NCI-H128 (cell line): ENCODE measurements around the gene ZNF26.
A peak's percentile ranks its signal among the peaks of the same experiment; 100 is the strongest.
"Not testable (repeated sequence)": the region's sequence is repeated elsewhere in the genome, so short reads cannot be mapped to it uniquely, and the experiment has no call there.

Experiments used
- DNase-seq: peaks from one replicate; lab custom pipeline; 2025; ENCODE audit not compliant: unreplicated experiment; lab: John Stamatoyannopoulos, UW

Gene ZNF26

DNA sequence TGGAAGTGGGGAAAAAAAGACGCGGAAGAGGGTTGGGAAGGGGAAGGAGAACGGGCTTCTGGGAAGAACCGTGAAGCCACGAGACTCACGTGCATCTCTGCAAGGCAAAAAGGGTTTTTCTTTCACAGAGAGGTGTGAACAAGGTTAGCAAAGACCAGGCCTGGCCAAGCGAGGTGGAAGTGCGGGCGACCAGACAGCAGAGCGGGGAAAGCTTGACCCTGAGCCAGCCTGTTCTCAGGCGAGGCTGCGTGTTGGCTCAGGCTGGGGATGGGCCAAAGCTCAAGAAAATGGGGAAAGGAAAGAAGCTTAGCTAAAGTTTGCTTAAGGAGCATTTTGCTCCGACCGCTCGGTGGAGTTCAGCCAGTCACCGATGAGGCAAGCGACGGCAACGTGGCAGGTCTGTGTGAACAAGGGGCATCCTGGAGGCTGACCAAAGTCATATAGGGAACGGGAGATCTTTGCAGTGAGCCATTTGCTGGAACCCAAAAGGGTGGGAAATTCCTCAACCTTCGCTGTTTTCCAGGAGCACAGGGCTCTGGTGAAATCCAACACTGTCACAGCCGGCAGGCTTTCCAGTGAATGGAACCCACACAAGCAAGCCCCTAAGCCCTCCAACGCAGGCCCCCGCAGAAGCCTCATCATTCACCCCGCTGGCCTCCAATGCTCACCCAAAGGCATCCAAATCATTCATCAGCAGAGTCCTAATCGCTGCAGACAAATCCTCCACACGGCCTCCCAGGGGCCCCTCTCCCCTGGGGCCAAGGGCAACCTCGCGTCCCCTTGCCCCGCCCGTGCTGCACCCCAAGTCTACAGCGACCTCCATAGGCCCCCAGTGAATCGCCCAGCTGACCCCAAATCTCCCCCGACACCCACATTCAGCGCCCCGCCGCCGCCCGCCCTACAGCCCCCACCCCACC is 30.8 kb upstream of the ZNF26 start:
- peak; percentile 10 for DNase-seq

DNA sequence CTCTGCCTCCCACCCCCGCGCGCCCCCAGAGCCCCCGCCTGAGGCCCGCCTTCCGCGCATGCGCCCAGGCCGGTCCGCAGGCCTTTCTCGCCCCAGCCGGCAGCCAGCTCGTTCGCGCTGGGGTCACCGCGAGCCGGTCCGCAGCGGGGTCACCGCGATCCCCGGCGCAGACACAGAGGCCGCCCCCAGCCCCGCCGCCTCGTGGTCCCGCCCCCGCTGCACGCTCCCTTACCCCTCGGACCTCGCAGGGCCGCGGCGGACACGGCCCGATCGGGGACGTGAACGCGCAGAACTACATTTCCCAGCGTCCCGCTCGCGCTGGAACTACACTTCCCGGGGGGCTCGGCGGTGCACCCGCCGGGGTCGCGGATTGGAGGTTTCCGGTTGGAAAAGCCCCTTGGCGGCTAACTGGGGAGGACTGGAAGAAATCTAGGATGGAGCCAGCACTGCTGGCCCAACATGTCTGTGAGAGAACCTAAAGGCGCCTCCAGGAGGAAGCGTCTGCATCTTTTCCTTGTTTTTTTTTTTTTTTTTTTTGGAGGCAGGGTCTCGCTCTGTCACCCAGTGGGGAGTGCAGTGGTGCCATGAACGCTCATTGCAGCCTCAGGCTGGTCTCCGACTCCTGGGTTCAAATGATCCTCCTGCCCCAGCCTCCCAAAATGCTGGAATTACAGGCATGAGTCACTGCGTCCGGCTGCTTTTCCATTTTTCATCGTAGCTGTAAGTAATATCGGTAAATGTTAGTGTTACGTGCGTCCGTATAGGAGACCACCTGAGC is 30.0 kb upstream of the ZNF26 start, which contains the start of gene ZNF605:
ZNF605 (minus strand) TSS at position 296 of the 778 bp plus-strand sequence. CDS start 10,671 bp downstream, outside the sequence.
- DNase-seq, result peak; percentile 71

GRCh38 chr12:132961790-132962189 is 24.4 kb upstream of the ZNF26 start:
- DNase-seq, result not testable (repeated sequence)

DNA sequence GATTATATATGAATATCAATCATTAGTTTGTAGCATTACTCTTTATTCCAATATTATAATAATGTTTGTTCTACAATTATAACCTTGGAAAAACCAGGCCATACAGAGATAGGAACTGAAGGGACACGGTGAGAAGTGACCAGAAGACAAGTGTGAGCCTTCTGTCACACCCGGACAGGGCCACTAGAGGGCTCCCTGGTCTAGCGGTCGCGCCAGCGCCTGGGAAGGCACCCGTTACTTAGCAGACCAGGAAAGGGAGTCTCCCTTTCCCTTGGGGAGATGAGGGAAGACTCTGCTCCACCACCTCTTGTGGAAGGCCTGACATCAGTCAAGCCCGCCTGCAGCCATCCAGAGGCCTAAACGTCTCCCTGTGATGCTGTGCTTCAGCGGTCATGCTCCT is 22.2 kb upstream of the ZNF26 start:
- not testable (repeated sequence) for DNase-seq

DNA sequence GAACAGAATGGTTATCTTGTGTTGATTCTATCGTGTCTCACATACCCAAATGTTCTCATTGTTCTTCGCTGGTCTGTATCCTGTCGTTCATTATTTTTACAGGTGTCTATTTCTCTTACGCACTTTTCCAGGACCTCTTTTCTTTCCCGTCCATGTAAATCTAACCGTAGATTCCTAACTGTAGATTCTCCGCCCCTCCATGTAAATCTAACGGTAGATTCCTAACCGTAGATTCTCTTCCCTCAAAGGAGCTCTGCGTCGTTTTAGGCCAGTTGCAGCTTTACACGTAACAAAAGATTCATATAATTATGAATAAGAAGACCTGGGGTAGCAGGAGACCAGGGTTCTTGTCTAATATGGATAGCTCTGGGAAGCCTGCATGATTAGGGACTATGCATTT is 20.4 kb upstream of the ZNF26 start:
- no peak for DNase-seq

DNA sequence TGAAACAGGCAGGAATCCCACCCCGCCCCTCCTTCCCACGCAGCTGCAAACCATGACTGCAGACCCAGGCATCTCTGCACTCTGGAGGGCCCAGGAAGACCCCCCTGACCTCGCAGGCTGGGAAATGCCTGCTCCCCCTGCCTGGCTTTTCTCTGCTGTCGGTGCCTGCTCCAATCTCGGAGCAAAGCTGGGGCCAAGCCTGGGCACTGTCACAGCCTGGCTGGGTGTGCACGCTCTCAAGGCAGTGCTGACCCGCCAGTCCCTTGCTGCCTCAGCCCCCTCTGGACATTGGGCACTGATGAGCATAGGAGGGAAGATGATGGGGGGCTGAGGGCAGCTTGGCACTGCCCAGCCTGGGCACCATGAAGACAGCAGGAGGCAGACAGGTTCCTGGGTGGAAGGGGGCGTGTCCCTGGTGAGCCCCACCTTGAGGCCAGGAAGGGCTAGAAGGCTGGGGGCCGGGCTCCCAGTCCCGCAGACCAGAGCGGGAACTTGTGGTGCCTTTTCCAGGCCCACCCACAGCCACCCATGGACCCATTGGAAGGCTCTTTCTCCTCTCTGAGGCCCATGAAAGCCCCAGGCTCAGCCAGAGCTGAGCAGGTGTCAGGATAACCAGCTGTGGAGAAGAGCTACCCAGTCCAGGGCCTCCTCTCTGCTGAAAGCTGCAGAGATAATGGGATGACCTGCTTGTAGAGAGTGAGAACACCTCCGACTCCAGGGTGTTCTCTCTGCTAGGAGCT is 19.3 kb upstream of the ZNF26 start:
- DNase-seq, result no peak

DNA sequence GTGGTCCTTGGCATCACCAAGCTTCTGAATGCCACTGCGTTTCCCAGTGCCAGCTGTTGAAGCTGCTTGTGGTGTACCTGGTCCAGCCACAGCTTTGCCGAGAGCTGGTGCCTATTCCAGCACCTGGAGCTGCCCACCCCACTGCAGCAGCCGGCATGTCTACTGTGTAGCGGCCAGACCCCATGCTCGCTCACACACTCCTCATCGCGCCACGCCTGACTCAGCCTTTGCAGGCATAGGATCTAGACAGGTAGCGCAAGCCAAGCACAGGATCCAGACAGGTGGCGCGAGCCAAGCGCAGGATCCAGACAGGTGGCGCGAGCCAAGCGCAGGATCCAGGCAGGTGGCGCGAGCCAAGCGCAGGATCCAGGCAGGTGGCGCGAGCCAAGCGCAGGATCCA is 18.4 kb upstream of the ZNF26 start:
- DNase-seq, result no peak

- no peak for DNase-seq
These were observed 13.8 kb upstream of the ZNF26 start for GRCh38 chr12:132972374-132972773.

DNA sequence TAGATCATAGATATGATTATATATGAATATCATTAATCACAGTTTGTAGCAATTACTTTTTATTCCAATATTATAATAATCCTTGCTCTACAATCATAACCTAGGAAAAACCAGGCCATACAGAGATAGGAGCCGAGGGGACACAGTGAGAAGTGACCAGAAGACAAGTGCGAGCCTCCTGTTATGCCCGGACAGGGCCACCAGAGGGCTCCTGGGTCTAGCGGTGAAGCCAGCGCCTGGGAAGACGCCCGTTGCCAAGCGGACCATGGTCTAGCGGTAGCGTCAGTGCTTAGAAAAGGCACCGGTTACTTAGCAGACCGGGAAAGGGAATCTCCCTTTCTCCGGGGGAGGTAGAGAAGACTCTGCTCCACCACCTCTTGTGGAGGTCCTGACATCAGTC is 9.3 kb upstream of the ZNF26 start:
- not testable (repeated sequence) for DNase-seq

GRCh38 chr12:132986885-132987225 is 688 bp downstream of the ZNF26 start:
- DNase-seq, result no peak

DNA sequence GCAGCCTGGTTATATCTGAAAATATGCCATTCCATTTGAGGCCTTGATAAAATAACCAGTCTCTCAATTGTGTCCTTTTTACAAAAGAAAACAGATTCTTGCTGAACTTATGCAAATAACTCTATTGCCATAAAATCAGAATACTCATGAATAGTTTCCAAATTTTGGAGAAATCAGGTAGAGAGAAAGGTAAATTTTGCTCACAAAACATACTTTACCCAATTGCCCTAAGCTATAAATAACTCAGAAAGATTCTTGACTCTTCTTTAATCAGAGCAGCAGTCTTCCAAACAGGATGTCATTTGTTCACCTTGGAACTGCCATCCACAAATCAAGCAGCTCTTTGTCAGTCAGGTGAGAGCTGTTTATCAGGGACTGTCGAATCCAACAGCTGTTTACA is 12.6 kb downstream of the ZNF26 start:
- no peak for DNase-seq

DNA sequence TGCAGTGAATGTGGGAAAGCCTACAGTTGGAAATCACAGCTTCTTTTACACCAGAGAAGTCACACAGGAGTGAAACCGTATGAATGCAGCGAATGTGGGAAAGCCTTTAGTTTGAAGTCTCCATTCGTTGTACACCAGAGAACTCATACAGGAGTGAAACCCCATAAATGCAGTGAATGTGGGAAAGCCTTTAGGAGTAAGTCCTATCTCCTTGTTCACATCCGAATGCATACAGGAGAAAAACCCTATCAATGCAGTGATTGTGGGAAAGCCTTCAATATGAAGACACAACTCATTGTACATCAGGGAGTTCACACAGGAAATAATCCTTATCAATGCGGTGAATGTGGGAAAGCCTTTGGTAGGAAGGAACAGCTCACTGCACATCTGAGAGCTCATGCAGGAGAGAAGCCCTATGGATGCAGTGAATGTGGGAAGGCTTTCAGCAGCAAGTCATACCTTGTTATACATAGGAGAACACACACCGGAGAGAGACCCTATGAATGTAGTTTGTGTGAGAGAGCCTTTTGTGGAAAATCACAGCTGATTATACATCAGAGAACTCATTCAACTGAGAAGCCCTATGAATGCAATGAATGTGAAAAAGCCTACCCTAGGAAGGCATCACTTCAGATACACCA is 24.6 kb downstream of the ZNF26 start:
- no peak for DNase-seq

DNA sequence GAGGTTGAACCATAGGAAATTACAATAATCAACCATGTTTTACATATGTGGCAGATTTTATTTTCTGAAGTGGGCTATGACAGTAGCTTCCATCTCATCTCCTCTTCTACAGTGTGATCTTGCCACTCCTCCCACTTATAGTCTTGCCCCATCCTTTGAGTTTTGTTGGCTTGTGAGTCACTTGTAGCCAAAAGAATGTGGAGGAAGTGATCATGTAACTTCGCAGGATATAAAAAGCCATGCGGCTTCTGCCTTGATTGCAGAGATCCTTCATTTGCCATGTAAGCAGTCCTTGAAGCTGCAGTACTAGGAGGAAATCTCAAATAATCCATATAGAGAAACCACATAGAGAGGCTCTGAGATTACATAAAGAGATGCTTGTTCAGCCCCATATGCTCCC is 37.4 kb downstream of the ZNF26 start:
- no peak for DNase-seq

DNA sequence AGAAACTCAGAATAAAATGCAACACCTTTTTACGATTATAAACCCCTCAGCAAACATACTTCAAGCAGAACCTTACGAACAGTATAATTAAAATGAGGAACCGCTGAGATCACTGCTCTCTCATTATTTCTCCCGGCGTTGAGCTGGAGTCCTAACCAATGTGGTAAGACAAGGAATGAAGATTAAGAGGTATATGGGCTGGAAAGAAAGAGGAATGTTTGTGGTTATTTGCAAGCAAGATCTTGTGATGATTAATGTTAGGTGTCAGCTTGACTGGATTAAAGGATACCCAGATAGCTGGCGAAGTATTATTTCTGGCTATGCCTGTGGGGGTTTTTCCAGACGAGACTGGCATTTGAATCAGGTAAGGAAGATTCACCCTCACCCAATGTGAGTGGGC is 40.8 kb downstream of the ZNF26 start:
- DNase-seq, result no peak

DNA sequence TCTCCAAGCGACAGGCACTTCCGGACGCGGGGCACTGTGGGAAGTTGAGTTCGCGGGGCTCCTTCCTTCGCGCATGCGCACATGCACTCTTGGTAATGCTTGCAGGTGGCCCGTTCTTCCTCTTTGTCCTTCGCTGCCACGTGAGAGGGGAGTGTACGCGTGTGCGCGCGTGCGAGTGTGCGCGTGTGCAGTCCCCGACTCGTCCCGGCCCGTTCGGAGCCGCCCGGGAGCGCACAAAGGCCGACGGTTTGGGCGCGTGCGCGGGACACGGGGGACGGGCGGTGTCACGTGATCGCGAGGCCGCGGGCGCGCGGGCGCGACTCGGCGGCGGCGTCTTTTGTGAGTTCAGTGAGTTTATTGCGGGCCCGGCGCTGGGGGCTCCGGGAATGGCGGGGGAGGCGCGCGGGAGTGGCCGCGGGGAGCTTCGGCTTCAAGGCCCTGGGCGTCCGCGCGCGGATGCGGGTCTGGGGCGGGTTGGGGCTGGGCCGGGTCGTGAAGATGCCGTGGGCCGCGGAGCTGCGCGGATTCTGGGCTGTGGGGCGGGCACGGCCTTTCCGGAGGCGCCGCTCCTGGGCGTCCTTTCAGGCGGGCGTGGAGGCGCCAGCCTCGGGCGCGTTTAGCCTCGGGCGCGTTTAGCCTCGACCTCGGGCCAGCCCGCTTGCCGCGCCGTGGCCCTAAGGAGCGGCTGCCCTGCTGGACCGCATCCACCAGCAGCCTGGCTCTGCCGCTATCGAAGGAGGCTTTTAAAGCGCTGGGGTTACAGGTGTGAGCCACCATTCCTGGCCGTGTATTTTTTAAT is 51.2 kb downstream of the ZNF26 start, which contains the start of gene ZNF84:
ZNF84 (plus strand) TSS at position 303 of the 799 bp plus-strand sequence. CDS start 3,959 bp downstream, outside the sequence.
- peak; percentile 94 for DNase-seq

DNA sequence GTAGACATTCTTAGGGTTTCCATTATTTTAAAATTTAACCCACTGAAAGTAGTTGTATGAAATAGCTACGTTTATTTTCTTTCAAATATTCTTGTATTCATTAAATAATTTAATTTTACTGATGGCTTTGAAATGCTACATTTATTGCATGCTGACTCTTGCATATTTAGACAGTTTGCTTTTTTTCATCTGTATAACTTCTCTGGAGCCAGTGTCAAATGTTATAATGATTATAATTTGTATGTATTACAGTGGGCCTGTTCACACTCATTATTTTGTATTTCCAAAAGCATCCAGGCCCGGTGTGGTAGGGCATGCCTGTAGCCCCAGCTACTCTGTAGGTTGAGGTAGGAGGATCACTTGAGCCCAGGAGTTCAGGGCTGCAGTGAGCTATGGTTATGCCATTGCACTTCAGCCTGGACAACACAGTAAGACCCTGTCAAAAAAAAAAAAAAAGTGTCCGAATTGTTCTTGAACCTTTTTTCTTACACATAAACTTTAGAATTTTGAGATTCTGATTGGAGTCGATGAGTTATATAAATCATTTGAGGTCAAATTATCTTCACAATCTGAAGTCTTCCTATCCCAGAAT is 52.0 kb downstream of the ZNF26 start:
- DNase-seq, result no peak

GRCh38 chr12:133046698-133047097 is 60.5 kb downstream of the ZNF26 start:
- no peak for DNase-seq

GRCh38 chr12:133057446-133057845 is 71.3 kb downstream of the ZNF26 start:
- no peak for DNase-seq
